T-helper 2 cell treated with Interferon-gamma antibody and Interleukin-4, amounts not matched to agents 5 μg/mL and 100 μg/mL, for 36 hours (primary cell): ENCODE measurements around the gene LHX3.
"Not testable (repeated sequence)": the region's sequence is repeated elsewhere in the genome, so short reads cannot be mapped to it uniquely, and the experiment has no call there.

Experiments
- DNase-seq: peaks from one replicate; pipeline ENCODE4 v3.0.0; 2021; ENCODE audit warnings: low spot score
- H3K27ac Mint-ChIP-seq: one replicate; pipeline ENCODE4 v1.8.0; 2021; ENCODE audit warnings: mild to moderate bottlenecking, mixed read lengths
- H3K27me3 Mint-ChIP-seq: one replicate; pipeline ENCODE4 v1.8.0; 2021; ENCODE audit warnings: low read depth, mixed read lengths
- H3K36me3 Mint-ChIP-seq: one replicate; pipeline ENCODE4 v1.8.0; 2021; ENCODE audit warnings: low read depth, mixed read lengths
- H3K4me1 Mint-ChIP-seq: one replicate; pipeline ENCODE4 v1.8.0; 2021; ENCODE audit warnings: low read depth, mixed read lengths
- H3K4me3 Mint-ChIP-seq: one replicate; pipeline ENCODE4 v1.8.0; 2022; ENCODE audit warnings: mild to moderate bottlenecking, moderate library complexity, mixed read lengths
- H3K9me3 Mint-ChIP-seq: one replicate; pipeline ENCODE4 v1.8.0; 2021; ENCODE audit warnings: mixed read lengths

LHX3 gene

GRCh38 chr9:136151848-136152542 is 52.9 kb downstream of the LHX3 start:
- no peak overlapping the region for H3K4me3 Mint-ChIP-seq
- no peaks in the 10 kb centered on the region for H3K36me3 Mint-ChIP-seq
- DNase-seq, result no peak
- H3K27me3 Mint-ChIP-seq, result no peaks in the 10 kb centered on the region
- H3K27ac Mint-ChIP-seq, result no peak overlapping the region
- no peaks in the 10 kb centered on the region for H3K9me3 Mint-ChIP-seq
- H3K4me1 Mint-ChIP-seq, result no peaks in the 10 kb centered on the region

- no peaks in the 10 kb centered on the region for H3K9me3 Mint-ChIP-seq
- no peaks in the 10 kb centered on the region for H3K36me3 Mint-ChIP-seq
- H3K27ac Mint-ChIP-seq, result no peak overlapping the region
- no peaks in the 10 kb centered on the region for H3K27me3 Mint-ChIP-seq
- no peak overlapping the region for H3K4me3 Mint-ChIP-seq
- H3K4me1 Mint-ChIP-seq, result no peaks in the 10 kb centered on the region
- DNase-seq, result no peak
These were observed 53.6 kb downstream of the LHX3 start for GRCh38 chr9:136151214-136151804.

GRCh38 chr9:136150664-136151213 is 54.2 kb downstream of the LHX3 start:
- not testable (repeated sequence) for H3K27ac Mint-ChIP-seq, H3K27me3 Mint-ChIP-seq, DNase-seq, H3K4me1 Mint-ChIP-seq, H3K9me3 Mint-ChIP-seq, H3K4me3 Mint-ChIP-seq, H3K36me3 Mint-ChIP-seq

GRCh38 chr9:136149853-136150252 is 55.1 kb downstream of the LHX3 start:
- no peak overlapping the region for H3K4me3 Mint-ChIP-seq
- H3K27ac Mint-ChIP-seq, result no peak overlapping the region
- H3K4me1 Mint-ChIP-seq, result no peaks in the 10 kb centered on the region
- H3K9me3 Mint-ChIP-seq, result no peaks in the 10 kb centered on the region
- no peak for DNase-seq
- H3K27me3 Mint-ChIP-seq, result no peaks in the 10 kb centered on the region
- H3K36me3 Mint-ChIP-seq, result no peaks in the 10 kb centered on the region

- no peak overlapping the region for H3K27ac Mint-ChIP-seq
- H3K27me3 Mint-ChIP-seq, result no peaks in the 10 kb centered on the region
- H3K9me3 Mint-ChIP-seq, result no peaks in the 10 kb centered on the region
- H3K4me3 Mint-ChIP-seq, result no peak overlapping the region
- H3K36me3 Mint-ChIP-seq, result no peaks in the 10 kb centered on the region
- no peak for DNase-seq
- no peaks in the 10 kb centered on the region for H3K4me1 Mint-ChIP-seq
These were observed 55.6 kb downstream of the LHX3 start for GRCh38 chr9:136149337-136149736.

- Mint-ChIP-seq H3K9me3 (no peaks in the 10 kb centered on the region), H3K4me3 (no peak overlapping the region), H3K27ac (no peak overlapping the region), H3K4me1 (no peaks in the 10 kb centered on the region), H3K27me3 (no peaks in the 10 kb centered on the region), H3K36me3 (no peaks in the 10 kb centered on the region)
- DNase-seq, result no peak
These were observed 56.2 kb downstream of the LHX3 start for GRCh38 chr9:136148766-136149165.

GRCh38 chr9:136147890-136148714 is 56.8 kb downstream of the LHX3 start:
- H3K4me1 Mint-ChIP-seq, result no peaks in the 10 kb centered on the region
- no peak overlapping the region for H3K27ac Mint-ChIP-seq
- H3K36me3 Mint-ChIP-seq, result no peaks in the 10 kb centered on the region
- H3K9me3 Mint-ChIP-seq, result no peaks in the 10 kb centered on the region
- H3K27me3 Mint-ChIP-seq, result no peaks in the 10 kb centered on the region
- H3K4me3 Mint-ChIP-seq, result no peak overlapping the region
- DNase-seq, result no peak

- Mint-ChIP-seq H3K4me1 (no peaks in the 10 kb centered on the region), H3K36me3 (no peaks in the 10 kb centered on the region)
- DNase-seq, result no peak
These were observed 57.7 kb downstream of the LHX3 start for GRCh38 chr9:136147038-136147889.

More at GRCh38 chr9:136147038-136147889, 57.7 kb downstream of the LHX3 start:
- H3K27me3 Mint-ChIP-seq, result no peaks in the 10 kb centered on the region
- no peak overlapping the region for H3K4me3 Mint-ChIP-seq
- no peaks in the 10 kb centered on the region for H3K9me3 Mint-ChIP-seq
- H3K27ac Mint-ChIP-seq, result no peak overlapping the region
